Stomach (tissue), 4 donors: ENCODE results near the gene ZNF516.

Experiments
- POLR2A ChIP-seq, 4 donors: fragments of 450-650 bp; IDR thresholded peaks; one replicate each; pipeline ENCODE4 v1.6.1; 2016; ENCODE audit warnings: antibody characterized with exemption in 4 of 4, control low read depth in 2 of 4, mild to moderate bottlenecking in 1 of 4, moderate library complexity in 1 of 4
- TF ChIP-seq, protein P1 (sequence below), 7 experiments: fragments of 450-650 bp in 4 of 7; fragments of 200-600 bp in 3 of 7; sonication (generic) in 3 of 7; IDR thresholded peaks; one replicate each; pipeline ENCODE4 v1.5.1; 2016 to 2019; ENCODE audit warnings: antibody characterized with exemption in 7 of 7, control low read depth in 2 of 7, mild to moderate bottlenecking in 1 of 7

- TF ChIP-seq, protein P1, sequence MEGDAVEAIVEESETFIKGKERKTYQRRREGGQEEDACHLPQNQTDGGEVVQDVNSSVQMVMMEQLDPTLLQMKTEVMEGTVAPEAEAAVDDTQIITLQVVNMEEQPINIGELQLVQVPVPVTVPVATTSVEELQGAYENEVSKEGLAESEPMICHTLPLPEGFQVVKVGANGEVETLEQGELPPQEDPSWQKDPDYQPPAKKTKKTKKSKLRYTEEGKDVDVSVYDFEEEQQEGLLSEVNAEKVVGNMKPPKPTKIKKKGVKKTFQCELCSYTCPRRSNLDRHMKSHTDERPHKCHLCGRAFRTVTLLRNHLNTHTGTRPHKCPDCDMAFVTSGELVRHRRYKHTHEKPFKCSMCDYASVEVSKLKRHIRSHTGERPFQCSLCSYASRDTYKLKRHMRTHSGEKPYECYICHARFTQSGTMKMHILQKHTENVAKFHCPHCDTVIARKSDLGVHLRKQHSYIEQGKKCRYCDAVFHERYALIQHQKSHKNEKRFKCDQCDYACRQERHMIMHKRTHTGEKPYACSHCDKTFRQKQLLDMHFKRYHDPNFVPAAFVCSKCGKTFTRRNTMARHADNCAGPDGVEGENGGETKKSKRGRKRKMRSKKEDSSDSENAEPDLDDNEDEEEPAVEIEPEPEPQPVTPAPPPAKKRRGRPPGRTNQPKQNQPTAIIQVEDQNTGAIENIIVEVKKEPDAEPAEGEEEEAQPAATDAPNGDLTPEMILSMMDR (IDR thresholded peaks at IDR 0.05): no peak
- TF ChIP-seq POLR2A (IDR thresholded peaks at IDR 0.05): no peak
These were observed 112.8 kb downstream of the ZNF516 start for GRCh38 chr18:76382275-76382674.
